ENCODE data around the gene IGFBP7.

DNA sequence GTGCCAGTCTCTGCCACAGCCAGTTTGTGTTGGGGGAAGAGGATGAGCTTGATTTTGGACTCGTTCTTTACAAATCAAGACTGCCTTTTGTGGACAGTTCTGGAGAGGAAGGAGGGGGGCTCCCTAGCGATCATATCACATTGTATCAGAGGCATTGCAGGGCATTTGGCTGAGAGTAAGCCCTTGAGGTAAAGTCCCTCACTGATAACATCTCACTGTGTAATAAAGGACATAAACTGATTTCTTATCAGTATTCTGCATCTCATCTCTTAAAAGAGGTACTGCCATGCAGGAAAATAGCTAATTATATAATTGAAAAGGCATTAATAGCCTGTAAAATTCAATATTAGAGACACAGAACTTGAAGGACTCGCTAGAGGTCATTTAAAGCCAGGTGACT, 6.1 kb upstream of the IGFBP7 start:
- TF ChIP-seq, protein P1, sequence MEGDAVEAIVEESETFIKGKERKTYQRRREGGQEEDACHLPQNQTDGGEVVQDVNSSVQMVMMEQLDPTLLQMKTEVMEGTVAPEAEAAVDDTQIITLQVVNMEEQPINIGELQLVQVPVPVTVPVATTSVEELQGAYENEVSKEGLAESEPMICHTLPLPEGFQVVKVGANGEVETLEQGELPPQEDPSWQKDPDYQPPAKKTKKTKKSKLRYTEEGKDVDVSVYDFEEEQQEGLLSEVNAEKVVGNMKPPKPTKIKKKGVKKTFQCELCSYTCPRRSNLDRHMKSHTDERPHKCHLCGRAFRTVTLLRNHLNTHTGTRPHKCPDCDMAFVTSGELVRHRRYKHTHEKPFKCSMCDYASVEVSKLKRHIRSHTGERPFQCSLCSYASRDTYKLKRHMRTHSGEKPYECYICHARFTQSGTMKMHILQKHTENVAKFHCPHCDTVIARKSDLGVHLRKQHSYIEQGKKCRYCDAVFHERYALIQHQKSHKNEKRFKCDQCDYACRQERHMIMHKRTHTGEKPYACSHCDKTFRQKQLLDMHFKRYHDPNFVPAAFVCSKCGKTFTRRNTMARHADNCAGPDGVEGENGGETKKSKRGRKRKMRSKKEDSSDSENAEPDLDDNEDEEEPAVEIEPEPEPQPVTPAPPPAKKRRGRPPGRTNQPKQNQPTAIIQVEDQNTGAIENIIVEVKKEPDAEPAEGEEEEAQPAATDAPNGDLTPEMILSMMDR (IDR thresholded peaks at IDR 0.05) = no peak
- TF ChIP-seq POLR2A (IDR thresholded peaks at IDR 0.05) = no peak

Data from right lobe of liver (tissue), 4 donors.